ENCODE measurements around the gene CACNB2. TPM values are rescaled to one million over a fixed set of nuclear protein-coding genes. Genes with fewer than 3 reads are reported as not detected.

Gene CACNB2
- polyA plus RNA-seq, 2 of the 4 experiments (the other 2 are of a cell fraction), result not detected

Other genes starting within 250 kb of the CACNB2 start
- not detected in 2 replicates for gene SLC39A12, start 188.5 kb upstream of the CACNB2 start, polyA plus RNA-seq (2011; rRNA removed)
- gene SLC39A12, start 188.5 kb upstream of the CACNB2 start, polyA plus RNA-seq (2017; fragmentation: RNase III; extraction: RNeasy Plus Mini Kit Qiagen cat#74134 plus additional on column Dnase treatment), result not detected in 3 replicates

All from A549 (cell line).